Activated naive CD8-positive, alpha-beta T cell treated with anti-CD3 and anti-CD28 coated beads for 36 hours (primary cell): ENCODE results near the gene TOLLIP. TPM values are rescaled to one million over a fixed set of nuclear protein-coding genes. Genes with fewer than 3 reads are reported as not detected.
A peak's percentile ranks its signal among the peaks of the same experiment; 100 is the strongest.
"Not testable (repeated sequence)": the region's sequence is repeated elsewhere in the genome, so short reads cannot be mapped to it uniquely, and the experiment has no call there.

Source experiments
- DNase-seq: peaks from one replicate; pipeline ENCODE4 v3.0.0; 2021
- H3K27ac Mint-ChIP-seq: one replicate; pipeline ENCODE4 v1.8.0; 2022; ENCODE audit warnings: mild to moderate bottlenecking, moderate library complexity, mixed read lengths
- H3K27me3 Mint-ChIP-seq: one replicate; pipeline ENCODE4 v1.8.0; 2022; ENCODE audit warnings: mild to moderate bottlenecking, mixed read lengths
- H3K36me3 Mint-ChIP-seq: one replicate; pipeline ENCODE4 v1.8.0; 2021; ENCODE audit warnings: mild to moderate bottlenecking, mixed read lengths
- H3K4me1 Mint-ChIP-seq: one replicate; pipeline ENCODE4 v1.8.0; 2021; ENCODE audit warnings: mixed read lengths
- H3K4me3 Mint-ChIP-seq: one replicate; pipeline ENCODE4 v1.8.0; 2022; ENCODE audit warnings: mild to moderate bottlenecking, moderate library complexity, mixed read lengths
- H3K9me3 Mint-ChIP-seq: one replicate; pipeline ENCODE4 v1.8.0; 2022; ENCODE audit warnings: mixed read lengths
- total RNA-seq, 2 experiments: library from RNA; stranded (reverse); gene quantifications; one replicate each; pipeline ENCODE4 v1.2.3, GENCODE V29; 2021

TOLLIP gene
- total RNA-seq, 2 experiments from 2014 or later = 32.8 to 36.0 TPM

GRCh38 chr11:1348146-1348795 lies 38.8 kb upstream of the TOLLIP start:
- peaks cover 3% of the 10 kb centered on the region for H3K4me1 Mint-ChIP-seq
- no peaks in the 10 kb centered on the region for H3K27me3 Mint-ChIP-seq
- no peak overlapping the region for H3K27ac Mint-ChIP-seq
- no peak for DNase-seq
- H3K4me3 Mint-ChIP-seq = no peak overlapping the region
- no peaks in the 10 kb centered on the region for H3K36me3 Mint-ChIP-seq
- no peaks in the 10 kb centered on the region for H3K9me3 Mint-ChIP-seq

GRCh38 chr11:1347411-1347999 lies 38.1 kb upstream of the TOLLIP start:
- H3K4me3 Mint-ChIP-seq, H3K9me3 Mint-ChIP-seq, H3K4me1 Mint-ChIP-seq, H3K36me3 Mint-ChIP-seq, DNase-seq, H3K27ac Mint-ChIP-seq, H3K27me3 Mint-ChIP-seq: not testable (repeated sequence)

GRCh38 chr11:1346669-1347390 lies 37.4 kb upstream of the TOLLIP start:
- Mint-ChIP-seq H3K4me3 (no peak overlapping the region), H3K9me3 (no peaks in the 10 kb centered on the region)

GRCh38 chr11:1345737-1346513 lies 36.5 kb upstream of the TOLLIP start:
- no peak for DNase-seq
- Mint-ChIP-seq H3K4me3 (no peak overlapping the region), H3K4me1 (peaks cover 3% of the 10 kb centered on the region)

More at GRCh38 chr11:1346669-1347390, 37.4 kb upstream of the TOLLIP start:
- H3K4me1 Mint-ChIP-seq = peaks cover 3% of the 10 kb centered on the region
- no peaks in the 10 kb centered on the region for H3K36me3 Mint-ChIP-seq
- no peak for DNase-seq
- no peak overlapping the region for H3K27ac Mint-ChIP-seq
- H3K27me3 Mint-ChIP-seq = no peaks in the 10 kb centered on the region

GRCh38 chr11:1344056-1344635 lies 34.7 kb upstream of the TOLLIP start:
- Mint-ChIP-seq H3K27ac (no peak overlapping the region), H3K36me3 (no peaks in the 10 kb centered on the region), H3K4me3 (no peak overlapping the region), H3K27me3 (no peaks in the 10 kb centered on the region), H3K4me1 (peaks cover 3% of the 10 kb centered on the region), H3K9me3 (no peaks in the 10 kb centered on the region)
- DNase-seq = no peak

More at GRCh38 chr11:1345737-1346513, 36.5 kb upstream of the TOLLIP start:
- H3K27me3 Mint-ChIP-seq = no peaks in the 10 kb centered on the region
- no peaks in the 10 kb centered on the region for H3K9me3 Mint-ChIP-seq
- H3K27ac Mint-ChIP-seq = no peak overlapping the region
- no peaks in the 10 kb centered on the region for H3K36me3 Mint-ChIP-seq

GRCh38 chr11:1343391-1344055 lies 34.1 kb upstream of the TOLLIP start:
- Mint-ChIP-seq H3K4me3 (no peak overlapping the region), H3K36me3 (no peaks in the 10 kb centered on the region), H3K4me1 (peaks cover 3% of the 10 kb centered on the region), H3K9me3 (no peaks in the 10 kb centered on the region), H3K27me3 (no peaks in the 10 kb centered on the region), H3K27ac (no peak overlapping the region)
- DNase-seq = no peak

GRCh38 chr11:1342946-1343345 lies 33.5 kb upstream of the TOLLIP start:
- Mint-ChIP-seq H3K4me3 (no peak overlapping the region), H3K36me3 (no peaks in the 10 kb centered on the region), H3K27ac (no peak overlapping the region), H3K9me3 (peaks cover under 1% of the 10 kb centered on the region), H3K27me3 (peaks cover 5% of the 10 kb centered on the region), H3K4me1 (peaks cover 3% of the 10 kb centered on the region)
- no peak for DNase-seq

- Mint-ChIP-seq H3K36me3 (peaks cover 2% of the 10 kb centered on the region), H3K27me3 (peaks cover 9% of the 10 kb centered on the region), H3K4me1 (peaks cover 3% of the 10 kb centered on the region), H3K9me3 (peaks cover 3% of the 10 kb centered on the region), H3K27ac (no peak overlapping the region), H3K4me3 (no peak overlapping the region)
- DNase-seq = no peak
Measured at GRCh38 chr11:1341928-1342524, 32.6 kb upstream of the TOLLIP start.

GRCh38 chr11:1341226-1341625 lies 31.8 kb upstream of the TOLLIP start:
- not testable (repeated sequence) for H3K36me3 Mint-ChIP-seq, H3K9me3 Mint-ChIP-seq, H3K27ac Mint-ChIP-seq, H3K27me3 Mint-ChIP-seq, H3K4me3 Mint-ChIP-seq, DNase-seq, H3K4me1 Mint-ChIP-seq

- H3K4me3 Mint-ChIP-seq = no peak overlapping the region
- H3K27me3 Mint-ChIP-seq = peaks cover 9% of the 10 kb centered on the region
- H3K9me3 Mint-ChIP-seq = peaks cover 3% of the 10 kb centered on the region
- peaks cover 8% of the 10 kb centered on the region for H3K4me1 Mint-ChIP-seq
- H3K27ac Mint-ChIP-seq = no peak overlapping the region
- peaks cover 3% of the 10 kb centered on the region for H3K36me3 Mint-ChIP-seq
- DNase-seq = no peak
Measured at GRCh38 chr11:1340111-1340510, 30.7 kb upstream of the TOLLIP start.

- peaks cover 9% of the 10 kb centered on the region for H3K27me3 Mint-ChIP-seq
- H3K9me3 Mint-ChIP-seq = peaks cover 3% of the 10 kb centered on the region
- no peak overlapping the region for H3K27ac Mint-ChIP-seq
- peaks cover 6% of the 10 kb centered on the region for H3K36me3 Mint-ChIP-seq
- DNase-seq = no peak
- peaks cover 11% of the 10 kb centered on the region for H3K4me1 Mint-ChIP-seq
- no peak overlapping the region for H3K4me3 Mint-ChIP-seq
Measured at GRCh38 chr11:1339066-1339675, 29.7 kb upstream of the TOLLIP start.

GRCh38 chr11:1338201-1339065 lies 29.0 kb upstream of the TOLLIP start:
- peaks cover 11% of the 10 kb centered on the region for H3K4me1 Mint-ChIP-seq
- H3K9me3 Mint-ChIP-seq = peaks cover 3% of the 10 kb centered on the region
- H3K4me3 Mint-ChIP-seq = no peak overlapping the region
- H3K36me3 Mint-ChIP-seq = peaks cover 6% of the 10 kb centered on the region
- DNase-seq = no peak
- no peak overlapping the region for H3K27ac Mint-ChIP-seq
- H3K27me3 Mint-ChIP-seq = peaks cover 9% of the 10 kb centered on the region

GRCh38 chr11:1337647-1338007 lies 28.2 kb upstream of the TOLLIP start:
- Mint-ChIP-seq H3K36me3 (peaks cover 6% of the 10 kb centered on the region), H3K4me1 (peaks cover 11% of the 10 kb centered on the region), H3K4me3 (peak overlapping the region; percentile 9), H3K9me3 (peaks cover 3% of the 10 kb centered on the region), H3K27ac (no peak overlapping the region), H3K27me3 (peaks cover 9% of the 10 kb centered on the region)
- no peak for DNase-seq
